Thoracic aorta (tissue), 2 donors: Measurements from ENCODE around the gene ASIC1. TPM values are rescaled to one million over a fixed set of nuclear protein-coding genes. Genes with fewer than 3 reads are reported as not detected.
A peak's percentile ranks its signal among the peaks of the same experiment; 100 is the strongest.

ENCODE experiments used
- ATAC-seq: fragments of 150-250 bp; one replicate; pipeline ENCODE4 v1.8.0; 2017; ENCODE audit warnings: low read depth; ENCODE audit not compliant: insufficient number of reproducible peaks, low FRiP score
- DNase-seq: peaks from one replicate; pipeline ENCODE4 v3.0.0-alpha.2; 2020; ENCODE audit warnings: low spot score
- H3K27ac ChIP-seq, 2 donors: fragments of 200-600 bp; sonication (generic); 1 replicate in 1 of 2; 2 replicates in 1 of 2; pipeline ENCODE4 v1.5.1; 2016; ENCODE audit warnings: mild to moderate bottlenecking in 2 of 2, moderate library complexity in 2 of 2
- H3K27me3 ChIP-seq: fragments of 200-600 bp; sonication (generic); replicated peaks from 2 replicates; pipeline ENCODE4 v1.6.0; 2016; ENCODE audit warnings: mild to moderate bottlenecking; ENCODE audit not compliant: insufficient read depth
- H3K36me3 ChIP-seq: fragments of 200-600 bp; sonication (generic); one replicate; pipeline ENCODE4 v1.5.1; 2016
- H3K4me1 ChIP-seq, 2 donors: fragments of 200-600 bp; sonication (generic); 1 replicate in 1 of 2; 2 replicates in 1 of 2; pipeline versions ENCODE4 v1.5.1 to v1.6.0; 2016; ENCODE audit warnings: low read depth in 2 of 2, mild to moderate bottlenecking in 1 of 2; ENCODE audit not compliant: control insufficient read depth in 1 of 2
- H3K4me3 ChIP-seq: fragments of 200-600 bp; sonication (generic); 2 replicates; pipeline ENCODE4 v1.5.1; 2016; ENCODE audit warnings: mild to moderate bottlenecking
- H3K9me3 ChIP-seq: fragments of 200-600 bp; sonication (generic); 2 replicates; pipeline ENCODE4 v1.5.1; 2016
- total RNA-seq, 2 donors: library from RNA; depleted of rRNA; stranded (reverse); fragments of >200 nt; gene quantifications; one replicate each; pipeline versions ENCODE4 v1.1.0 to v1.2.3, GENCODE V29; 2016
- TF ChIP-seq, protein P1 (sequence below): fragments of 200-600 bp; sonication (generic); IDR thresholded peaks from one replicate; pipeline ENCODE4 v1.5.1; 2019; ENCODE audit warnings: antibody characterized with exemption

ASIC1 gene
- total RNA-seq, 2 donors from 2014 or later = not detected

GRCh38 chr12:50032515-50032853 lies 24.9 kb upstream of the ASIC1 start:
- no peak for ATAC-seq
- H3K36me3 ChIP-seq = no peaks in the 10 kb centered on the region
- peaks cover 0 to 3% of the 10 kb centered on the region in 2 donors for H3K4me1 ChIP-seq
- H3K27ac ChIP-seq = no peak overlapping the region
- H3K4me3 ChIP-seq = peak overlapping the region; percentile 62
- DNase-seq = no peak
- TF ChIP-seq, protein P1, sequence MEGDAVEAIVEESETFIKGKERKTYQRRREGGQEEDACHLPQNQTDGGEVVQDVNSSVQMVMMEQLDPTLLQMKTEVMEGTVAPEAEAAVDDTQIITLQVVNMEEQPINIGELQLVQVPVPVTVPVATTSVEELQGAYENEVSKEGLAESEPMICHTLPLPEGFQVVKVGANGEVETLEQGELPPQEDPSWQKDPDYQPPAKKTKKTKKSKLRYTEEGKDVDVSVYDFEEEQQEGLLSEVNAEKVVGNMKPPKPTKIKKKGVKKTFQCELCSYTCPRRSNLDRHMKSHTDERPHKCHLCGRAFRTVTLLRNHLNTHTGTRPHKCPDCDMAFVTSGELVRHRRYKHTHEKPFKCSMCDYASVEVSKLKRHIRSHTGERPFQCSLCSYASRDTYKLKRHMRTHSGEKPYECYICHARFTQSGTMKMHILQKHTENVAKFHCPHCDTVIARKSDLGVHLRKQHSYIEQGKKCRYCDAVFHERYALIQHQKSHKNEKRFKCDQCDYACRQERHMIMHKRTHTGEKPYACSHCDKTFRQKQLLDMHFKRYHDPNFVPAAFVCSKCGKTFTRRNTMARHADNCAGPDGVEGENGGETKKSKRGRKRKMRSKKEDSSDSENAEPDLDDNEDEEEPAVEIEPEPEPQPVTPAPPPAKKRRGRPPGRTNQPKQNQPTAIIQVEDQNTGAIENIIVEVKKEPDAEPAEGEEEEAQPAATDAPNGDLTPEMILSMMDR = no peak
- no peaks in the 10 kb centered on the region for H3K27me3 ChIP-seq
- no peaks in the 10 kb centered on the region for H3K9me3 ChIP-seq

GRCh38 chr12:50032854-50033581 lies 24.4 kb upstream of the ASIC1 start:
- ATAC-seq = no peak
- H3K27ac ChIP-seq = peak overlapping the region in 1 of 2 donors; percentile 6
- DNase-seq = no peak
- H3K4me3 ChIP-seq = peak overlapping the region; percentile 62
- TF ChIP-seq, protein P1 = no peak
- no peaks in the 10 kb centered on the region for H3K27me3 ChIP-seq
- no peaks in the 10 kb centered on the region for H3K36me3 ChIP-seq
- H3K4me1 ChIP-seq = peaks cover 0 to 3% of the 10 kb centered on the region in 2 donors
- no peaks in the 10 kb centered on the region for H3K9me3 ChIP-seq

- Histone ChIP-seq H3K9me3 (no peaks in the 10 kb centered on the region), H3K4me1 (no peaks in the 10 kb centered on the region), H3K4me3 (no peak overlapping the region), H3K36me3 (no peaks in the 10 kb centered on the region), H3K27me3 (no peaks in the 10 kb centered on the region), H3K27ac (no peak overlapping the region)
- ATAC-seq = no peak
- TF ChIP-seq, protein P1 = no peak
- DNase-seq = no peak
Observed at GRCh38 chr12:50038336-50038735, 19.1 kb upstream of the ASIC1 start.

GRCh38 chr12:50039151-50039835 lies 18.1 kb upstream of the ASIC1 start:
- Histone ChIP-seq H3K9me3 (no peaks in the 10 kb centered on the region), H3K4me1 (no peaks in the 10 kb centered on the region), H3K4me3 (no peak overlapping the region), H3K27ac (no peak overlapping the region), H3K36me3 (no peaks in the 10 kb centered on the region), H3K27me3 (no peaks in the 10 kb centered on the region)
- DNase-seq (peak; percentile 47), ATAC-seq (no peak)
- TF ChIP-seq, protein P1 = peak; percentile 85

DNA sequence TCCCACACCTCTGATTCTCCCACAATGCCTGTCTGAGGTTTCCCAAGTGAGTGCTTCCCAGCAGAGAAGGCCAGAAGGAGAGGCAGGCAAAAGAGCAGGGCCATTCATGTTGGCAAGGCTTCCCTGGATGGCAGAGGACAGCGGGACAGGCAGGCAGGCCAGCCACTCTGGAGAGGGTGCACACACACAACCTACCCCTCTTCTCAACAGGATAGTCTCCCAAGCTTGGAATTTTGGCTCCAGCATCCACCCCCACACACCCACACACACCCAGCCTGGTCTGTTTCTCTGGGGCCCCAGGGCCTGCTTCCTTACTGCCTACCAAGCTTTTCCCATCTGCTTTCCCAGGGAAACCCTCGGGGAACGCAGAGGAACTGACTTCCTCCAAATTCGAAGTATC lies 16.7 kb upstream of the ASIC1 start:
- Histone ChIP-seq H3K4me1 (no peaks in the 10 kb centered on the region), H3K4me3 (no peak overlapping the region), H3K9me3 (no peaks in the 10 kb centered on the region), H3K27ac (no peak overlapping the region), H3K27me3 (no peaks in the 10 kb centered on the region), H3K36me3 (no peaks in the 10 kb centered on the region)
- no peak for DNase-seq
- TF ChIP-seq, protein P1 = no peak
- no peak for ATAC-seq
